HG03066 (cell line): ENCODE results near the gene ERC2.

Source experiments
- ATAC-seq: cut with Tn5 transposase; IDR thresholded peaks from one replicate; pipeline ENCODE4 v1.9.1; 2021; ENCODE audit warnings: low read depth; ENCODE audit not compliant: unreplicated experiment

The ERC2 gene

GRCh38 chr3:55709411-55710012, 758.8 kb downstream of the ERC2 start:
- no peak for ATAC-seq

GRCh38 chr3:55708921-55709320, 759.3 kb downstream of the ERC2 start:
- no peak for ATAC-seq

GRCh38 chr3:55708242-55708641, 760.0 kb downstream of the ERC2 start:
- no peak for ATAC-seq

- no peak for ATAC-seq
Observed at GRCh38 chr3:55704521-55704920, 763.7 kb downstream of the ERC2 start.

GRCh38 chr3:55702822-55703221, 765.4 kb downstream of the ERC2 start:
- no peak for ATAC-seq

GRCh38 chr3:55701997-55702396, 766.3 kb downstream of the ERC2 start:
- ATAC-seq: no peak

- no peak for ATAC-seq
Observed at GRCh38 chr3:55698831-55699230, 769.4 kb downstream of the ERC2 start.

GRCh38 chr3:55697177-55697865, 770.9 kb downstream of the ERC2 start:
- ATAC-seq: no peak

- no peak for ATAC-seq
Observed at GRCh38 chr3:55692957-55693558, 775.2 kb downstream of the ERC2 start.

GRCh38 chr3:55692295-55692956, 775.8 kb downstream of the ERC2 start:
- no peak for ATAC-seq

- no peak for ATAC-seq
Observed at GRCh38 chr3:55691141-55691540, 777.1 kb downstream of the ERC2 start.

- ATAC-seq: no peak
Observed at GRCh38 chr3:55690726-55691125, 777.5 kb downstream of the ERC2 start.

GRCh38 chr3:55690177-55690576, 778.1 kb downstream of the ERC2 start:
- no peak for ATAC-seq

- ATAC-seq: no peak
Observed at GRCh38 chr3:55688154-55688553, 780.1 kb downstream of the ERC2 start.

GRCh38 chr3:55687526-55687925, 780.7 kb downstream of the ERC2 start:
- ATAC-seq: no peak

- ATAC-seq: no peak
Observed at GRCh38 chr3:55686426-55687254, 781.6 kb downstream of the ERC2 start.

GRCh38 chr3:55683666-55684270, 784.5 kb downstream of the ERC2 start:
- no peak for ATAC-seq

GRCh38 chr3:55682461-55682860, 785.8 kb downstream of the ERC2 start:
- no peak for ATAC-seq

GRCh38 chr3:55678546-55679216, 789.6 kb downstream of the ERC2 start:
- ATAC-seq: no peak

GRCh38 chr3:55676643-55677042, 791.6 kb downstream of the ERC2 start:
- ATAC-seq: no peak
